Lung (tissue), 12 donors: Measurements from ENCODE around the gene FAXDC2. TPM values are rescaled to one million over a fixed set of nuclear protein-coding genes. Genes with fewer than 3 reads are reported as not detected.

Experiments used
- ATAC-seq: fragments of 200-7000 bp; cut with Tn5 transposase; one replicate; pipeline ENCODE4 v1.9.1; 2020; ENCODE audit warnings: moderate number of reproducible peaks; ENCODE audit not compliant: insufficient read depth, low FRiP score
- DNase-seq, 3 donors: peaks; one replicate each; pipeline ENCODE4 v3.0.0-alpha.2; 2013 to 2017
- H3K27ac ChIP-seq, 2 donors: one replicate each; pipeline ENCODE4 v1.5.1; 2013; ENCODE audit warnings: mild to moderate bottlenecking in 2 of 2, moderate library complexity in 2 of 2, control low read depth in 1 of 2, inconsistent platforms in 1 of 2, low read depth in 1 of 2, low read length in 1 of 2
- H3K27me3 ChIP-seq, 3 donors: one replicate each; pipeline ENCODE4 v1.5.1; 2013; ENCODE audit warnings: low read length in 2 of 3; ENCODE audit not compliant: control insufficient read depth in 3 of 3, insufficient read depth in 3 of 3
- H3K36me3 ChIP-seq, 4 donors: one replicate each; pipeline ENCODE4 v1.5.1; 2013; ENCODE audit warnings: low read length in 4 of 4, mild to moderate bottlenecking in 1 of 4, moderate library complexity in 1 of 4; ENCODE audit not compliant: control insufficient read depth in 4 of 4, insufficient read depth in 4 of 4
- H3K4me1 ChIP-seq, 5 donors: one replicate each; pipeline ENCODE4 v1.5.1; 2013; ENCODE audit warnings: low read length in 5 of 5, mild to moderate bottlenecking in 2 of 5, moderate library complexity in 1 of 5; ENCODE audit not compliant: control insufficient read depth in 5 of 5, insufficient read depth in 5 of 5
- H3K4me3 ChIP-seq: one replicate; pipeline ENCODE4 v1.5.1; 2013; ENCODE audit warnings: mild to moderate bottlenecking, control low read depth, moderate library complexity
- H3K9ac ChIP-seq, 2 donors: one replicate each; pipeline ENCODE4 v1.5.1; 2013; ENCODE audit warnings: low read length in 2 of 2, control low read depth in 1 of 2; ENCODE audit not compliant: insufficient read depth in 1 of 2
- H3K9me3 ChIP-seq, 4 donors: one replicate each; pipeline ENCODE4 v1.5.1; 2013; ENCODE audit warnings: low read length in 3 of 4, mild to moderate bottlenecking in 1 of 4, moderate library complexity in 1 of 4; ENCODE audit not compliant: control insufficient read depth in 4 of 4, insufficient read depth in 3 of 4
- CTCF ChIP-seq: IDR thresholded peaks from 2 replicates; pipeline ENCODE4 v1.5.1; 2012; ENCODE audit warnings: mild to moderate bottlenecking; ENCODE audit errors: control extremely low read depth, extremely low read depth
- whole genome bisulfite sequencing, 2 donors: extraction: QIAGEN DNeasy Blood & Tissue Kit; methylation state at CpG; one replicate each; pipeline ENCODE4 v1.1.7; 2013; 5-methylcytosine and 5-hydroxymethylcytosine counted together
- polyA plus RNA-seq, 2 donors: library from polyadenylated mRNA; stranded (reverse); fragments of 200-250 nt; gene quantifications; one replicate each; pipeline ENCODE4 v1.2.1, GENCODE V29; 2013
- total RNA-seq, 2 donors: library from RNA; depleted of rRNA in 1 of 2; stranded (reverse); fragments of >200 nt in 1 of 2; gene quantifications; one replicate each; pipeline ENCODE4 v1.2.1, GENCODE V29; 2014 to 2021
- donor health status: control.
- donor health status: control.
- donor health status: Bipolar disorder and iron deficiency.
- donor health status: healthy.
- donor health status: DM: yes; HTN: yes; CAD: no.

The FAXDC2 gene
- total and polyA plus RNA-seq, 4 donors = 11.1 to 37.5 (median 17.1) TPM

- Histone ChIP-seq H3K36me3 (peaks cover 31 to 45% (median 37%) of the 10 kb centered on the region in 4 donors), H3K27me3 (no peaks in the 10 kb centered on the region), H3K9me3 (no peaks in the 10 kb centered on the region), H3K9ac (no peak overlapping the region), H3K4me3 (no peak overlapping the region), H3K27ac (no peak overlapping the region), H3K4me1 (no peaks in the 10 kb centered on the region)
- DNase-seq (no peak), ATAC-seq (no peak)
- WGBS, 2 donors = 91 to 94% methylated on average over 4 of the region's 4 CpGs
- TF ChIP-seq CTCF = no peak
Measured at GRCh38 chr5:154871734-154872133, 21.3 kb upstream of the FAXDC2 start.

- Histone ChIP-seq H3K9ac (no peak overlapping the region), H3K9me3 (no peaks in the 10 kb centered on the region), H3K4me1 (peaks cover 0 to 3% (median 0%) of the 10 kb centered on the region in 5 donors), H3K36me3 (peaks cover 24 to 40% (median 40%) of the 10 kb centered on the region in 4 donors), H3K27ac (no peak overlapping the region), H3K27me3 (no peaks in the 10 kb centered on the region), H3K4me3 (no peak overlapping the region)
- no peak for TF ChIP-seq CTCF
- WGBS, 2 donors = 90 to 92% methylated on average over 5 of the region's 5 CpGs
- DNase-seq (no peak), ATAC-seq (no peak)
Measured at GRCh38 chr5:154868702-154869101, 18.3 kb upstream of the FAXDC2 start.

- H3K9me3 ChIP-seq = no peaks in the 10 kb centered on the region
- no peak overlapping the region for H3K4me3 ChIP-seq
- H3K36me3 ChIP-seq = peaks cover 21 to 42% (median 37%) of the 10 kb centered on the region in 4 donors
- no peak for ATAC-seq
- 75 to 83% methylated on average over 2 of the region's 2 CpGs for WGBS, 2 donors
- no peak overlapping the region for H3K27ac ChIP-seq
- no peaks in the 10 kb centered on the region for H3K27me3 ChIP-seq
- peaks cover 0 to 5% (median 3%) of the 10 kb centered on the region in 5 donors for H3K4me1 ChIP-seq
- no peak for DNase-seq
- H3K9ac ChIP-seq = no peak overlapping the region
- no peak for TF ChIP-seq CTCF
Measured at GRCh38 chr5:154866841-154867240, 16.4 kb upstream of the FAXDC2 start.
